GM12874 (cell line): ENCODE results near the gene SORCS2.

Experiments
- CTCF ChIP-seq: IDR thresholded peaks from 2 replicates; pipeline ENCODE4 v1.5.1; 2011; ENCODE audit warnings: low read depth, mild to moderate bottlenecking, control low read depth, low read length, moderate library complexity; ENCODE audit not compliant: insufficient read depth

The SORCS2 gene

DNA sequence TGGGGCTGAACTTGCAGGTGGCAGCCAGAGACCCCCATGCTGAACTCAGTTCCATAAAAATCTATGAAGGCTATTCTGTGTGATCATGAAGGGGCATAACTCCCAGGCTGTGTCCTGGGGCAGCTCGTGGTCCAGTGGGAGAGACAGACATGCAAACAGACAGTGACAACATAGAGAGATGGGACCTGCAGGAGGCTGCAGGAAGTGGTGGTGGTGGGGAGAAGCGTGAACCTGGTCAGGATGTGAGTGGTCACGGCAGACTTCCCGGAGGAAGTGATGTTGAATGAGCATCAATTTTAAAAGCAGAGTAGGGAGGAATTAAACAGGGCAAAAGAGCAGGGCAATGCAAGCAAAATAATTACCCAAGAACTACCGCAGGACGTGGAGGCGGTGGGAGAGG lies 23.2 kb upstream of the SORCS2 start:
- TF ChIP-seq CTCF = no peak

- TF ChIP-seq CTCF = no peak
These were observed 22.3 kb upstream of the SORCS2 start for GRCh38 chr4:7170012-7170411.

- no peak for TF ChIP-seq CTCF
These were observed 21.0 kb upstream of the SORCS2 start for GRCh38 chr4:7171191-7171900.

DNA sequence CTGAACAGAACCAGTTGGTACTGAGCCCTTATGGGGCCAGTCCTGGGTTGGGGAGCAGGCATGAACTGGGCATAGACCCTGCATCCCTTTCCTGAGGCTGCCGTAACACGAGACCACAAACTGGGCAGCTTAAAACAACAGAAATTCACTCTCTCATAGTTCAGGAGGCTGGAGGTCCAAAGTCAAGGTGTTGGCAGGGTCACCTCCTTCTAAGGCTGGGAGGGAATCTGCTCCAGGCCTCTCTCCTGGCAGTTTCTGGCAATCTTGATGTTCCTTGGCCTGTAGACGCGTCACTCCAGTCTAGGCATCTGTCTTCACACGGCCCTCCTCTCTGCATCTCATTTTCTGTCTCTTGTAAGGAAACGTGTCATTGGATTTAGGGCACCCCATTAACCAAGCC lies 19.8 kb upstream of the SORCS2 start:
- no peak for TF ChIP-seq CTCF

DNA sequence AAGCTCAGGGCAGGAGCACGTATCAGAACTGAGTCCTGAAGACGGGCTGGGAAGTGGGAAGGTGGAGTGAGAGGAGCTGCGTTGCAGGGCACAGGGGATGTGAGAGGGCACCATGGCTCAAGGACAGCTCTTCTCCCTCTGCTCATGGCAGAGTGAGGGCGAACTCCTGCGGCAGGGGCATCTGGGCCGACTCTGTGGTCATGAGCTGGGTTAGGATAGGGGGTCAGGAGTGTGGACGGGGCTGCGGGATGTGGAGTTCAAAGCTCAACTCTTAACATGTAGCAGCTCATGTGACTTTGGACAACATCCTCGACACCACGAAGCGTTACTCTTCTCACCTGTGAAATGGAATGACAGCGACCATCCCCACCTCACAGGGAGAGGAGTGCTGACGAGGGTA lies 19.4 kb upstream of the SORCS2 start:
- TF ChIP-seq CTCF = no peak

DNA sequence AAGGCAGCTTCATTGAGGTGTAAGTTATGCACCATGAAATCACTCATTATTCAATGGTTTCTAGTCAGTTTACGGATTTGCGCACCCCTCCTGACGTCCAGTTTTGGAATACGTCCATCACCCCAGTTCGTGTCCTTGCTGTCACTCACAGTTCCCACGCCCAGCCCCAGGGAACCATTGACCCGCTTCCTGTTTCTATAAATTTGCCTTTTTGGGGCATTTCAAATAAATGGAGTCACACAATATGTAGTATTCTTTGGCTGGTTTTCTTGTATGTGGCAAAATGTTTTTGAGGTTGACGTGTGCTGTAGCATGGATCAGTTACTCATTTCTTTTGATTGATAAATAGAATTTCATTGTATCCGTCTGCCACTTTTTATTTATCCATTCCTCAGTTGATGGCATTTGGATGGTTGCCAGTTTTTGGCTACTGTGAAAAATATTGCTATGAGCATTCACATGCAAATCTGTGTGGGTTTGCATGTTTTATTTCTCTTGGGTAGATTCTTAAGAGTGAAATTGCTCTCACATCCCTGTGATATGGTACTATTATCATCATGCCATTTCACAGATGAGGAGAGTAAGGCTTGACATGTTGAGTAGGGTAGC lies 18.4 kb upstream of the SORCS2 start:
- no peak for TF ChIP-seq CTCF

DNA sequence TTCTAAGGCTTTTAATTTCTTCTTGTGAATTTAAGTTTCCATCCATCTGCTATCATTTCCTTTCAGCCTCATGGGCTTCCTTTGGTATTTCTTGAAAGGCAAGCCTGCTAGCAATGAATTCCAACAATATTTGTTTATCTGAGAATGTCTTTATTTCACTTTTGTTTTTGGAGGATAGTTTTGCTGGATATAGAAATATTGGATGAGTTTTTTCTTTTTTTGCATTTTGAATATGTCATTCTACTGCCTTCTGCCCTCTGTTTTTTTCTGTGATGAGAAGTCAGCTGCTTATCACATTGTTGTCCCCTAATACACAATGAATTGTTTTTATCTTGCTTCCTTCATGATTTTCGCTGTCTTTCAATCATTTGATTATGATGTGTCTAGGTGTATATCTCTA lies 13.2 kb upstream of the SORCS2 start:
- TF ChIP-seq CTCF = no peak
